Uterus (tissue), 4 donors: ENCODE measurements around the gene CSNK1E. TPM values are rescaled to one million over a fixed set of nuclear protein-coding genes. Genes with fewer than 3 reads are reported as not detected.

Experiments
- DNase-seq, 2 donors: peaks; one replicate each; pipeline ENCODE4 v3.0.0-alpha.2; 2019 to 2020
- H3K27ac ChIP-seq, 2 donors: fragments of 200-600 bp; sonication (generic); 1 replicate in 1 of 2; 2 replicates in 1 of 2; pipeline ENCODE4 v1.5.1; 2016 to 2018
- H3K27me3 ChIP-seq, 2 donors: fragments of 200-600 bp; sonication (generic); one replicate each; pipeline ENCODE4 v1.5.1; 2018 to 2019; ENCODE audit warnings: control low read depth in 1 of 2
- H3K36me3 ChIP-seq, 2 donors: fragments of 200-600 bp; sonication (generic); one replicate each; pipeline ENCODE4 v1.5.1; 2019; ENCODE audit warnings: control low read depth in 1 of 2
- H3K4me1 ChIP-seq, 2 donors: fragments of 200-600 bp; sonication (generic); one replicate each; pipeline ENCODE4 v1.5.1; 2018 to 2019; ENCODE audit warnings: control low read depth in 1 of 2
- H3K4me3 ChIP-seq, 2 donors: fragments of 200-600 bp; sonication (generic); 1 replicate in 1 of 2; 2 replicates in 1 of 2; pipeline ENCODE4 v1.5.1; 2018 to 2019; ENCODE audit warnings: mild to moderate bottlenecking in 1 of 2
- H3K9me3 ChIP-seq, 2 donors: fragments of 200-600 bp; sonication (generic); one replicate each; pipeline ENCODE4 v1.5.1; 2019; ENCODE audit warnings: control low read depth in 1 of 2
- POLR2A ChIP-seq, 2 donors: fragments of 450-650 bp; IDR thresholded peaks; one replicate each; pipeline ENCODE4 v1.6.1; 2016; ENCODE audit warnings: antibody characterized with exemption in 2 of 2, mild to moderate bottlenecking in 1 of 2, moderate library complexity in 1 of 2
- intact Hi-C: fragments of 100-400 bp; cut with DNase I; formaldehyde crosslinking; loops from one replicate; pipeline ENCODE4 v1.15.1; 2023; ENCODE audit warnings: low total_unique reads
- total RNA-seq, 4 donors: library from RNA; depleted of rRNA in 3 of 4; stranded (reverse); fragments of >200 nt in 3 of 4; gene quantifications; one replicate each; pipeline versions ENCODE4 v1.1.0 to v1.2.4, GENCODE V29; 2014 to 2023
- TF ChIP-seq, protein P1 (sequence below), 4 experiments: fragments of 200-600 bp in 2 of 4; fragments of 450-650 bp in 2 of 4; sonication (generic) in 2 of 4; IDR thresholded peaks; one replicate each; pipeline ENCODE4 v1.5.1; 2016 to 2019; ENCODE audit warnings: antibody characterized with exemption in 4 of 4, mild to moderate bottlenecking in 2 of 4, moderate library complexity in 1 of 4
- donor health status: DM: yes; HTN: yes; CAD: no.

Gene CSNK1E
- total RNA-seq, 4 donors from 2014 or later: 22.1 to 171 (median 100) TPM

DNA sequence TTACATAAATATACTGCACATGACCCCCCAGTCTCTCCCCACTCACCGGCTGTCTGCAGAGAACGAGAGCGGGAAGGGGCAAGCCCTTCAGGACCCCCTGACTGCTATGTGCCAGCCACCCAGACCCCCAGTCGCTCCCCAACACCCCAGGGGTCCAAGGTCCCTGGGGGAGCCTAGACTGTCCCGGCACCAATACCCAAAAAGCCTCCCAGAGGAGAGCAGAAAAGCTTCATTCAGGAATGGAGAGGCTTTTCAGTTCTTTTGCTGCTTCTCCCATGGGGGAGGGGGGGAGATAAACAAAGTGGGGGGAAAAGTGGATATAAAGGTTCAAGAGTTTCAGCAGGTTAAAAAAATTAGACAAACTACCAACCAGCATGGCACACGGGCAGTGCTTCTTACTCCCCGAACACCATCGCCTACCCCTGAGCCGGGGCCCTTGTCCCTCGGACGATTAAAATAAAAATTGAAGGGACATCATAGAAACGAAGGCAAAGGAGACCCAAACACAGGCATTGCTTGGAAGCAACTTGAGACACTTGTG lies 1.3 kb downstream of the CSNK1E start:
- intact Hi-C loops: no loop called here
- Histone ChIP-seq H3K27ac (peak overlapping the region; percentile 98 to 99), H3K4me3 (peak overlapping the region; percentile 71 to 73), H3K9me3 (no peaks in the 10 kb centered on the region), H3K4me1 (peaks cover 2 to 16% of the 10 kb centered on the region in 2 donors), H3K27me3 (no peaks in the 10 kb centered on the region), H3K36me3 (no peaks in the 10 kb centered on the region)
- TF ChIP-seq, protein P1, sequence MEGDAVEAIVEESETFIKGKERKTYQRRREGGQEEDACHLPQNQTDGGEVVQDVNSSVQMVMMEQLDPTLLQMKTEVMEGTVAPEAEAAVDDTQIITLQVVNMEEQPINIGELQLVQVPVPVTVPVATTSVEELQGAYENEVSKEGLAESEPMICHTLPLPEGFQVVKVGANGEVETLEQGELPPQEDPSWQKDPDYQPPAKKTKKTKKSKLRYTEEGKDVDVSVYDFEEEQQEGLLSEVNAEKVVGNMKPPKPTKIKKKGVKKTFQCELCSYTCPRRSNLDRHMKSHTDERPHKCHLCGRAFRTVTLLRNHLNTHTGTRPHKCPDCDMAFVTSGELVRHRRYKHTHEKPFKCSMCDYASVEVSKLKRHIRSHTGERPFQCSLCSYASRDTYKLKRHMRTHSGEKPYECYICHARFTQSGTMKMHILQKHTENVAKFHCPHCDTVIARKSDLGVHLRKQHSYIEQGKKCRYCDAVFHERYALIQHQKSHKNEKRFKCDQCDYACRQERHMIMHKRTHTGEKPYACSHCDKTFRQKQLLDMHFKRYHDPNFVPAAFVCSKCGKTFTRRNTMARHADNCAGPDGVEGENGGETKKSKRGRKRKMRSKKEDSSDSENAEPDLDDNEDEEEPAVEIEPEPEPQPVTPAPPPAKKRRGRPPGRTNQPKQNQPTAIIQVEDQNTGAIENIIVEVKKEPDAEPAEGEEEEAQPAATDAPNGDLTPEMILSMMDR (IDR thresholded peaks at IDR 0.05): no peak
- TF ChIP-seq POLR2A (IDR thresholded peaks at IDR 0.05): no peak
- no peak for DNase-seq

DNA sequence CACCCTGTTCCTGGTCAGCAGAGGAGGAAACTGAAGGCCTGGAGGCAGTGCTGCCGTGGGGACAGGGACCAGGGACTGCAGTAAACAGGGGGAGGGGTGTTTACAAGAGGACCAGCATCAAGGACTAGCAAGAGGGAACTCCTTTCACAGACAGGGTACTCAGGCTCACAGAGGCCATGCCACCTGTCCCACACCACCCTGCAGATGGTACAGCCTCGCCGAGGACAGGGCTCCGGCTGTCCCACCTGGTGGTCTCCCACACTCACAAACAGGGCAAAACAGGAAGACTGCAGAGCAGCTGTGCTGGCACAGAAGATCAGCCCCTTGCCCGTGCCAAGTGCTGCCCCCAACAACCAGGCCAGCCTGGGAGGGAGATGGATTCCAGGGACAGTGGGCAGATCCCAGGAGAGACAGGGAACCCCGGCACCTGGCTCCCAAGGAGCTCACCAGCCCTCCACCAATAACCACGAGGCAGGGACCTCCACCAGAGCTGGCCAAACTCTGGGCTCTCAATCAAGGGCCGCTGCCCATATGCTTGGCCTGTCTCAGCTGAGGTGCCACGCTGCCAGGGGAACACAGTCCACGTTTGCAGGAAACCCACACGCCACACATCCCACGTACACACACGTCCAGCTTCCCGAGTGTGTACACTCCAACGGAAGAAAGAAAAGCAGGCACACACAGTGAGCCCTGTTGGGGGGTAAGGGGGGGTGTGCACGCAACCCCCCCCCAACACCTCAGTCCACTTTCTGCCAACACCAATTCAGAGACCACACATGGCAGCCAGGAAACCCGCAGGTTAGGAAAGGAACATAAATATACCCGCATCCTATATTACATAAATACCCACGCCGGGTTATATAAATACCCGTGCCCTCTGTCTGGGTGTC lies 2.1 kb downstream of the CSNK1E start:
- peak overlapping the region; percentile 71 to 73 for H3K4me3 ChIP-seq
- H3K4me1 ChIP-seq: peaks cover 5 to 24% of the 10 kb centered on the region in 2 donors
- no peaks in the 10 kb centered on the region for H3K27me3 ChIP-seq
- no peak for DNase-seq
- no peaks in the 10 kb centered on the region for H3K36me3 ChIP-seq
- peak in 1 of 2 donors; percentile 6 for TF ChIP-seq POLR2A (IDR thresholded peaks at IDR 0.05)
- TF ChIP-seq, protein P1 (IDR thresholded peaks at IDR 0.05): no peak
- intact Hi-C loops: no loop called here
- H3K27ac ChIP-seq: peak overlapping the region; percentile 98 to 99
- no peaks in the 10 kb centered on the region for H3K9me3 ChIP-seq

DNA sequence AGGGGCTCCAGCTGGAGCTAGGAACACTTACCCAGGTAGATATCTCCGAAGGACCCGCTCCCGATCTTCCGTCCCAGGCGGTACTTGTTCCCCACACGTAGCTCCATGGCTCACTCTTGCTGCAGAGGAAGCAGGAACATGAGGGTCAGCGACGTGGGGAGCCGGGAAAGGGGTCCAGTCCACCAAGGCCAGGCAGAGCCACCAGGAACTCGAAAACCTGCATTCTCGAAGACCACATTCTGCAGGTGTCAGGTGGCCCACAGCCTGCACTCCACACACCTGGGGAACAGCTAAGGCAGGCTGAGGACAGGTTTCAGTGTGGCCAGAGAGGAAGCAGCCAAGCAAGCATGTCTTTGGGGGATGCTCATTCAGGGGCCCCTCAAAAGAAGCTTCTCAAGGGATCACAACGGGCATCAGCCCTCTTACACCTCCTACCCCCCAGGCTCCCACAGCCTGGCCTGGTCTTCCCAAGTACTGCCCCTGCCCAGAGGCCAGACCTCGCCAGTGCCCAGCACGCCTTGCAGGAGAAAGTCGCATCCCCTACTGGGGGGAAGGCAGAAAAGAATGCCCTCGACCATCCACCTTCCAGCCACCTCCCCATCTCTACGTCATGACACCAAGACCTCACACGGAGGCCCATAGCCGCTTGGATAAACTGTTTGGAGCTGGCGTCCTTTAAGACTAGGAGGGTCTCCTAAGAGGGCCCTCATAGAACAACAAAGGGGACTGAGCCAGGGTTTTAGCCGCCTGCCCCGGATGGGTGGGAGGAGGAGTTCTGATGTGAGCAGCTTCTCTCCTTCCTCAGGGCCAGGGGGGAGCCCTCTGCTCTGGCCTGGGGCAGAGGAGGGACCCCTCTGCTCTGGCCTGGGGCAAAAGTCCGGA lies 2.9 kb downstream of the CSNK1E start:
- H3K4me3 ChIP-seq: peak overlapping the region; percentile 71 to 73
- H3K9me3 ChIP-seq: no peaks in the 10 kb centered on the region
- no peak for DNase-seq
- peak overlapping the region; percentile 98 to 99 for H3K27ac ChIP-seq
- intact Hi-C loops: no loop called here
- H3K4me1 ChIP-seq: peaks cover 5 to 30% of the 10 kb centered on the region in 2 donors
- no peaks in the 10 kb centered on the region for H3K27me3 ChIP-seq
- TF ChIP-seq POLR2A (IDR thresholded peaks at IDR 0.05): no peak
- TF ChIP-seq, protein P1 (IDR thresholded peaks at IDR 0.05): no peak
- H3K36me3 ChIP-seq: no peaks in the 10 kb centered on the region

DNA sequence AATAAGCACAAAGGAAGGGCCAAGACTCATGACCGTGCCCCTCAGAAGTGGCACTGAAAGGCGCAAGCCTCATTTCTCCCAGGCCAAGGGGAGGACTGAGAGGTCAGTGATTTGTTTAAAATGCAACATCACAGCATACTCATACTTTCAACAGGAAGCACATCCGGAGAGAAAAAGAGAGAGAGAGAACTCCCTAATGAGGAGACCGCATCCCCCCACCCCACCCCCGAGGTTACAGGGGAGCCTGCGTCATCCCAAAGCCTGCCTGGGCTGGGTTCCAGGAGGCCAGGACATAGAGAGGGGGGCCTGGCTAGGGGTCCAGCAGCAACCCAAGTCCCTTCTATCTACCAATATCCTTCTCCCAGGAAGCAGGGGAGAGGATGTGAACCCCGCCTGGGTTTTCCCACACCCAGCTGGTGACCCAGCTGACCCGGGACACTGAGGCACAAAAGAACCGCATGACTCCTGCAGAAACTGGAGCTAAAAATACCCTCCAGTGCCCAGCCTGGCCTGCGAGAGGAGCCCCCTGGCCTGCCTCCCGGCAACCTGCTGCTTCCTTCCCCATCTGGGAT lies 3.8 kb downstream of the CSNK1E start:
- TF ChIP-seq, protein P1 (IDR thresholded peaks at IDR 0.05): no peak
- no peak for TF ChIP-seq POLR2A (IDR thresholded peaks at IDR 0.05)
- Histone ChIP-seq H3K27me3 (no peaks in the 10 kb centered on the region), H3K9me3 (no peaks in the 10 kb centered on the region), H3K27ac (peak overlapping the region; percentile 98 to 99), H3K36me3 (no peaks in the 10 kb centered on the region), H3K4me1 (peaks cover 11 to 36% of the 10 kb centered on the region in 2 donors), H3K4me3 (peak overlapping the region; percentile 71 to 73)
- peak; percentile 85 to 86 for DNase-seq
- intact Hi-C loops: no loop called here
